Esophagus squamous epithelium (tissue), 4 donors: ENCODE results near the gene TIMM44.

Source experiments
- POLR2A ChIP-seq, 4 donors: fragments of 450-650 bp; IDR thresholded peaks; one replicate each; pipeline ENCODE4 v1.6.1; 2017; ENCODE audit warnings: antibody characterized with exemption in 4 of 4, mild to moderate bottlenecking in 4 of 4, moderate library complexity in 3 of 4
- TF ChIP-seq, protein P1 (sequence below), 6 experiments: fragments of 450-650 bp in 4 of 6; fragments of 200-600 bp in 2 of 6; sonication (generic) in 2 of 6; IDR thresholded peaks; one replicate each; pipeline ENCODE4 v1.5.1; 2016 to 2019; ENCODE audit warnings: antibody characterized with exemption in 6 of 6, mild to moderate bottlenecking in 4 of 6, moderate library complexity in 4 of 6

DNA sequence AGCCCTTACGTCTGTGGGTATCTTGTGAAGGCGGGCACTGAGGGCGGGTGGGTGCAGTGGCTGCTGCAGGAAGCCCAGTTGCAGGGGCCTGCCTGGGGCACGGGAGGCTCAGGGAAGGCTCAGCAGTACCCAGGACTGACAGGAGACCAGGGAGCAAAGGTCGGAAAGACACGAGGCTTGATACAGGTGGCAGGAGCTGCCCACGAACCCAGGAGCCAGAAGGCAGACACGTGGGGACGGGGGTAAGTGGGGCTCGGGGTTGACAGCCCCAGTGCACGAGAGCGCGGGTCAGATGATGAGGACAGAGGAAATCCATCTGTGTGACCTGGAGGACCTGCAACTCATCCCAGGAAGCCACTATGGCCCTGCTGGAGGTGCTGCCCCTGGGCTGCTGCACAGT lies 36.7 kb upstream of the TIMM44 start:
- TF ChIP-seq, protein P1, sequence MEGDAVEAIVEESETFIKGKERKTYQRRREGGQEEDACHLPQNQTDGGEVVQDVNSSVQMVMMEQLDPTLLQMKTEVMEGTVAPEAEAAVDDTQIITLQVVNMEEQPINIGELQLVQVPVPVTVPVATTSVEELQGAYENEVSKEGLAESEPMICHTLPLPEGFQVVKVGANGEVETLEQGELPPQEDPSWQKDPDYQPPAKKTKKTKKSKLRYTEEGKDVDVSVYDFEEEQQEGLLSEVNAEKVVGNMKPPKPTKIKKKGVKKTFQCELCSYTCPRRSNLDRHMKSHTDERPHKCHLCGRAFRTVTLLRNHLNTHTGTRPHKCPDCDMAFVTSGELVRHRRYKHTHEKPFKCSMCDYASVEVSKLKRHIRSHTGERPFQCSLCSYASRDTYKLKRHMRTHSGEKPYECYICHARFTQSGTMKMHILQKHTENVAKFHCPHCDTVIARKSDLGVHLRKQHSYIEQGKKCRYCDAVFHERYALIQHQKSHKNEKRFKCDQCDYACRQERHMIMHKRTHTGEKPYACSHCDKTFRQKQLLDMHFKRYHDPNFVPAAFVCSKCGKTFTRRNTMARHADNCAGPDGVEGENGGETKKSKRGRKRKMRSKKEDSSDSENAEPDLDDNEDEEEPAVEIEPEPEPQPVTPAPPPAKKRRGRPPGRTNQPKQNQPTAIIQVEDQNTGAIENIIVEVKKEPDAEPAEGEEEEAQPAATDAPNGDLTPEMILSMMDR (IDR thresholded peaks at IDR 0.05) = no peak
- TF ChIP-seq POLR2A (IDR thresholded peaks at IDR 0.05) = no peak
